ENCODE data around the gene PUS1. TPM values are rescaled to one million over a fixed set of nuclear protein-coding genes. Genes with fewer than 3 reads are reported as not detected.
"Not testable (repeated sequence)": the region's sequence is repeated elsewhere in the genome, so short reads cannot be mapped to it uniquely, and the experiment has no call there.

Gene PUS1
- total RNA-seq, 2 donors from 2014 or later = 37.3 to 56.7 TPM

- peak; percentile 32 for DNase-seq
- 84 to 90% methylated on average over 4 of the region's 4 CpGs for WGBS, 2 experiments (ENCODE audit: insufficient coverage in 1 of 2, insufficient read length in 1 of 2)
- Histone ChIP-seq H3K9ac (ENCODE audit: extremely low read depth, low read length, poor library complexity, severe bottlenecking) (no peak overlapping the region), H3K4me3 (ENCODE audit: low read length) (no peak overlapping the region), H3K9me3 (ENCODE audit: control insufficient read depth, low read length) (no peaks in the 10 kb centered on the region), H3K27me3 (ENCODE audit: control insufficient read depth, insufficient read depth, low read length, poor library complexity, severe bottlenecking) (no peaks in the 10 kb centered on the region), H3K36me3 (ENCODE audit: control insufficient read depth, insufficient read depth, low read length) (peaks cover 22% of the 10 kb centered on the region), H3K27ac (ENCODE audit: low read depth, low read length) (no peak overlapping the region), H3K4me1 (ENCODE audit: control insufficient read depth, insufficient read depth, low read length) (no peaks in the 10 kb centered on the region)
- H3K9me3 Mint-ChIP-seq = no peaks in the 10 kb centered on the region
- TF ChIP-seq, protein P1, sequence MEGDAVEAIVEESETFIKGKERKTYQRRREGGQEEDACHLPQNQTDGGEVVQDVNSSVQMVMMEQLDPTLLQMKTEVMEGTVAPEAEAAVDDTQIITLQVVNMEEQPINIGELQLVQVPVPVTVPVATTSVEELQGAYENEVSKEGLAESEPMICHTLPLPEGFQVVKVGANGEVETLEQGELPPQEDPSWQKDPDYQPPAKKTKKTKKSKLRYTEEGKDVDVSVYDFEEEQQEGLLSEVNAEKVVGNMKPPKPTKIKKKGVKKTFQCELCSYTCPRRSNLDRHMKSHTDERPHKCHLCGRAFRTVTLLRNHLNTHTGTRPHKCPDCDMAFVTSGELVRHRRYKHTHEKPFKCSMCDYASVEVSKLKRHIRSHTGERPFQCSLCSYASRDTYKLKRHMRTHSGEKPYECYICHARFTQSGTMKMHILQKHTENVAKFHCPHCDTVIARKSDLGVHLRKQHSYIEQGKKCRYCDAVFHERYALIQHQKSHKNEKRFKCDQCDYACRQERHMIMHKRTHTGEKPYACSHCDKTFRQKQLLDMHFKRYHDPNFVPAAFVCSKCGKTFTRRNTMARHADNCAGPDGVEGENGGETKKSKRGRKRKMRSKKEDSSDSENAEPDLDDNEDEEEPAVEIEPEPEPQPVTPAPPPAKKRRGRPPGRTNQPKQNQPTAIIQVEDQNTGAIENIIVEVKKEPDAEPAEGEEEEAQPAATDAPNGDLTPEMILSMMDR (conservative IDR thresholded peaks at IDR 0.05) = no peak
- no peaks in the 10 kb centered on the region for H3K27me3 Mint-ChIP-seq (ENCODE audit: insufficient read depth)
- peak overlapping the region; percentile 76 for H3K27ac Mint-ChIP-seq
- H3K36me3 Mint-ChIP-seq (ENCODE audit: low read depth) = peaks cover 20% of the 10 kb centered on the region
- peaks cover 20% of the 10 kb centered on the region for H3K4me1 Mint-ChIP-seq
- no peak overlapping the region for H3K4me3 Mint-ChIP-seq
These were observed 30.0 kb downstream of the PUS1 start for GRCh38 chr12:131959116-131959515.

- no peaks in the 10 kb centered on the region for H3K9me3 Mint-ChIP-seq
- H3K27me3 Mint-ChIP-seq (ENCODE audit: insufficient read depth) = no peaks in the 10 kb centered on the region
- no peaks in the 10 kb centered on the region for H3K4me1 ChIP-seq (ENCODE audit: control insufficient read depth, insufficient read depth, low read length)
- H3K27ac Mint-ChIP-seq = peak overlapping the region; percentile 76
- no peaks in the 10 kb centered on the region for H3K9me3 ChIP-seq (ENCODE audit: control insufficient read depth, low read length)
- peak; percentile 44 for DNase-seq
- TF ChIP-seq, protein P1 (conservative IDR thresholded peaks at IDR 0.05) = no peak
- no peak overlapping the region for H3K27ac ChIP-seq (ENCODE audit: low read depth, low read length)
- no peak overlapping the region for H3K9ac ChIP-seq (ENCODE audit: extremely low read depth, low read length, poor library complexity, severe bottlenecking)
- H3K4me3 Mint-ChIP-seq = no peak overlapping the region
- no peaks in the 10 kb centered on the region for H3K27me3 ChIP-seq (ENCODE audit: control insufficient read depth, insufficient read depth, low read length, poor library complexity, severe bottlenecking)
- H3K36me3 Mint-ChIP-seq (ENCODE audit: low read depth) = peaks cover 20% of the 10 kb centered on the region
- no peak overlapping the region for H3K4me3 ChIP-seq (ENCODE audit: low read length)
- WGBS, 2 experiments (ENCODE audit: insufficient coverage in 1 of 2, insufficient read length in 1 of 2) = 90 to 96% methylated on average over 6 to 16 of the region's 16 CpGs
- peaks cover 20% of the 10 kb centered on the region for H3K4me1 Mint-ChIP-seq
- peaks cover 30% of the 10 kb centered on the region for H3K36me3 ChIP-seq (ENCODE audit: control insufficient read depth, insufficient read depth, low read length)
These were observed 30.8 kb downstream of the PUS1 start for GRCh38 chr12:131959641-131960589.

DNA sequence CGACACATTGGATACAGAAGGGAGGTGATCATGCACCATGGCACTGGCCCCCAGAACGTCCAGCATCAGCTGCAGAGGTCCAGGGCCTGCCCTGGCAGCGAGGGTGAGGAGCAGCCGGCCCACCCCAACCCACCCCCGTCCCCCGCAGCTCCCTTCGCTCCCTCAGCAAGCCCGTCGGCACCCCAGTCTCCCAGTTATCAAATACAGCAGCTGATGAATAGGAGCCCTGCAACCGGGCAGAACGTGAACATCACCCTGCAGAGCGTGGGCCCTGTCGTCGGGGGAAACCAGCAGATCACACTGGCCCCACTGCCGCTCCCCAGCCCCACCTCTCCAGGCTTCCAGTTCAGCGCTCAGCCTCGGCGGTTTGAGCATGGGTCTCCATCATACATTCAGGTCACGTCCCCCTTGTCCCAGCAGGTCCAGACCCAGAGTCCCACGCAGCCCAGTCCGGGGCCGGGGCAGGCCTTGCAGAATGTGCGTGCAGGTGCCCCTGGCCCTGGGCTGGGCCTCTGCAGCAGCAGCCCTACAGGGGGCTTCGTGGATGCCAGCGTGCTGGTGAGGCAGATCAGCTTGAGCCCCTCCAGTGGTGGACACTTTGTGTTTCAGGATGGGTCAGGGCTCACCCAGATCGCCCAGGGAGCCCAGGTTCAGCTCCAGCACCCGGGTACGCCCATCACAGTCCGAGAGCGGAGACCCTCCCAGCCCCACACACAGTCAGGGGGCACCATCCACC, 31.7 kb downstream of the PUS1 start:
- Mint-ChIP-seq H3K4me1 (peaks cover 20% of the 10 kb centered on the region), H3K36me3 (ENCODE audit: low read depth) (peaks cover 20% of the 10 kb centered on the region)
- not testable (repeated sequence) for H3K27me3 Mint-ChIP-seq (ENCODE audit: insufficient read depth); H3K4me1 ChIP-seq (ENCODE audit: control insufficient read depth, insufficient read depth, low read length); H3K9me3 Mint-ChIP-seq; H3K4me3 ChIP-seq (ENCODE audit: low read length); H3K27ac ChIP-seq (ENCODE audit: low read depth, low read length); H3K9me3 ChIP-seq (ENCODE audit: control insufficient read depth, low read length); H3K27me3 ChIP-seq (ENCODE audit: control insufficient read depth, insufficient read depth, low read length, poor library complexity, severe bottlenecking); H3K4me3 Mint-ChIP-seq; H3K27ac Mint-ChIP-seq; H3K9ac ChIP-seq (ENCODE audit: extremely low read depth, low read length, poor library complexity, severe bottlenecking)
- DNase-seq = peak; percentile 21
- WGBS, 2 experiments (ENCODE audit: insufficient coverage in 1 of 2, insufficient read length in 1 of 2) = 94 to 100% methylated on average over 1 to 17 of the region's 30 CpGs
- H3K36me3 ChIP-seq (ENCODE audit: control insufficient read depth, insufficient read depth, low read length) = peaks cover 31% of the 10 kb centered on the region

GRCh38 chr12:131961328-131961727, 32.3 kb downstream of the PUS1 start:
- H3K27me3 ChIP-seq (ENCODE audit: control insufficient read depth, insufficient read depth, low read length, poor library complexity, severe bottlenecking); H3K27ac ChIP-seq (ENCODE audit: low read depth, low read length); H3K4me3 Mint-ChIP-seq; DNase-seq; H3K9me3 ChIP-seq (ENCODE audit: control insufficient read depth, low read length); H3K9me3 Mint-ChIP-seq; H3K27me3 Mint-ChIP-seq (ENCODE audit: insufficient read depth); H3K9ac ChIP-seq (ENCODE audit: extremely low read depth, low read length, poor library complexity, severe bottlenecking); H3K27ac Mint-ChIP-seq; H3K4me1 ChIP-seq (ENCODE audit: control insufficient read depth, insufficient read depth, low read length); H3K4me3 ChIP-seq (ENCODE audit: low read length): not testable (repeated sequence)
- 96% methylated on average over 4 of the region's 20 CpGs; no CpG with 5 or more reads in 1 of the 2 experiments for WGBS, 2 experiments (ENCODE audit: insufficient coverage in 1 of 2, insufficient read length in 1 of 2)
- Mint-ChIP-seq H3K4me1 (peaks cover 20% of the 10 kb centered on the region), H3K36me3 (ENCODE audit: low read depth) (peaks cover 17% of the 10 kb centered on the region)
- peaks cover 31% of the 10 kb centered on the region for H3K36me3 ChIP-seq (ENCODE audit: control insufficient read depth, insufficient read depth, low read length)
